Measurements from ENCODE around the gene ADCY4. TPM values are rescaled to one million over a fixed set of nuclear protein-coding genes. Genes with fewer than 3 reads are reported as not detected.

The ADCY4 gene
- total and polyA plus RNA-seq, 2 of the 13 experiments (the other 11 are each of a cell fraction or from before 2014, with no cell fraction given) = 0.03 TPM; not detected in 1

DNA sequence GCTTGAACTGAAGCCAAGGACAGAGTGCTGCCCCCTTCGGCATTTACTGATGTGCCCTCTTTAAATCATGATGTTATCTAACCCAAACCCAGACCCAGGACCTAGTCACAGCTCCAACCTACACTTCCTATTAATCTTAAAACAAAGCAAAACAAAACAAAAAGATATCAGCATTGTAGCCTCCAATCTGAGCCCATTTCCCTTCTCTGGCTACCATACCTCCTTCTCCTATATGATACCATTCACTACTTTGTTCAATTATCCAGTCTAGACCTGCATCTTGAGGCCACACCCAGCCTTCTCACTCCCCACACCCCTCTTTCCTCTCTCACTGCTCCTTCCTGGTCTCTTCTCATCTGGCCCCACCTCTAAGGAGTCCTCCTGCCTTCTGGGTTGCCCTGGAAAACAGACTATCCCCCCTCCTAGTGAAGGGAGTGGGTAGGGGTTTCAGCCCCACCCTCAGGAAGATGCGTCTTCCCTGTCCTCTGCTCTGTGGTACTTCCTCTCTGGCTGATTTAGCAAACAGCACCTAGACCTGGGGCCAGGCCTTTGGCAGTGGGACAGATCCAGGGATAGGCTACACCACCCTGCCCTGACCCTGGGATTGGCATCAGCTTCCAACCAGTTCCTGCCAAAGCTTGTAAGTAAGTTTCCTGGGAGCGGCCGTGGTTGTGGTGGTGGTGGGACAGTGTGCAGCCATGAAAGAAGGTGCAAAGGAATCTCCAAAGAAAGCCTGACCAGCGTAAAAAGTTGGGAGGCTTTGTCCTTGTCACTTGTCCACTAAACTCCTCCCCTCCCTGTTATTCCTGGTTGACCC is 20.3 kb downstream of the ADCY4 start (continued):
- TF ChIP-seq, protein P1, sequence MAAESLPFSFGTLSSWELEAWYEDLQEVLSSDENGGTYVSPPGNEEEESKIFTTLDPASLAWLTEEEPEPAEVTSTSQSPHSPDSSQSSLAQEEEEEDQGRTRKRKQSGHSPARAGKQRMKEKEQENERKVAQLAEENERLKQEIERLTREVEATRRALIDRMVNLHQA (CRISPR knock-in tag; IDR thresholded peaks at IDR 0.05) = no peak
- TF ChIP-seq GATA4 (IDR thresholded peaks at IDR 0.05; ENCODE audit: borderline replicate concordance, low read depth) (0 out of 2 replicates have a peak, but pooled peaks have one; percentile 6), POLR2G (IDR thresholded peaks at IDR 0.05; ENCODE audit: low read depth, low read length) (0 out of 2 replicates have a peak, but pooled peaks have one; percentile 37), HHEX (CRISPR knock-in tag; IDR thresholded peaks at IDR 0.05) (no peak), PCBP2 (optimal IDR thresholded peaks at IDR 0.05; ENCODE audit: low read depth, low read length, poor library complexity, severe bottlenecking) (peak; percentile 63), ZNF724P (CRISPR knock-in tag; IDR thresholded peaks at IDR 0.05; ENCODE audit: borderline replicate concordance) (no peak), ZC3H4 (CRISPR knock-in tag; IDR thresholded peaks at IDR 0.05; ENCODE audit: borderline replicate concordance) (no peak), TSC22D2 (CRISPR knock-in tag; IDR thresholded peaks at IDR 0.05; ENCODE audit: borderline replicate concordance) (0 out of 2 replicates have a peak, but pooled peaks have one; percentile 2), ZNF563 (CRISPR knock-in tag; IDR thresholded peaks at IDR 0.05) (no peak), SRF (IDR thresholded peaks at IDR 0.05; ENCODE audit: low read depth, low read length) (no peak), ZSCAN21 (CRISPR knock-in tag; IDR thresholded peaks at IDR 0.05; ENCODE audit: borderline replicate concordance) (peak; percentile 28; the same call in 1 of the 2 replicates), DR1 (CRISPR knock-in tag; IDR thresholded peaks at IDR 0.05) (no peak), GFI1 (CRISPR knock-in tag; IDR thresholded peaks at IDR 0.05; ENCODE audit: borderline replicate concordance) (no peak)
- TF ChIP-seq, protein P2, sequence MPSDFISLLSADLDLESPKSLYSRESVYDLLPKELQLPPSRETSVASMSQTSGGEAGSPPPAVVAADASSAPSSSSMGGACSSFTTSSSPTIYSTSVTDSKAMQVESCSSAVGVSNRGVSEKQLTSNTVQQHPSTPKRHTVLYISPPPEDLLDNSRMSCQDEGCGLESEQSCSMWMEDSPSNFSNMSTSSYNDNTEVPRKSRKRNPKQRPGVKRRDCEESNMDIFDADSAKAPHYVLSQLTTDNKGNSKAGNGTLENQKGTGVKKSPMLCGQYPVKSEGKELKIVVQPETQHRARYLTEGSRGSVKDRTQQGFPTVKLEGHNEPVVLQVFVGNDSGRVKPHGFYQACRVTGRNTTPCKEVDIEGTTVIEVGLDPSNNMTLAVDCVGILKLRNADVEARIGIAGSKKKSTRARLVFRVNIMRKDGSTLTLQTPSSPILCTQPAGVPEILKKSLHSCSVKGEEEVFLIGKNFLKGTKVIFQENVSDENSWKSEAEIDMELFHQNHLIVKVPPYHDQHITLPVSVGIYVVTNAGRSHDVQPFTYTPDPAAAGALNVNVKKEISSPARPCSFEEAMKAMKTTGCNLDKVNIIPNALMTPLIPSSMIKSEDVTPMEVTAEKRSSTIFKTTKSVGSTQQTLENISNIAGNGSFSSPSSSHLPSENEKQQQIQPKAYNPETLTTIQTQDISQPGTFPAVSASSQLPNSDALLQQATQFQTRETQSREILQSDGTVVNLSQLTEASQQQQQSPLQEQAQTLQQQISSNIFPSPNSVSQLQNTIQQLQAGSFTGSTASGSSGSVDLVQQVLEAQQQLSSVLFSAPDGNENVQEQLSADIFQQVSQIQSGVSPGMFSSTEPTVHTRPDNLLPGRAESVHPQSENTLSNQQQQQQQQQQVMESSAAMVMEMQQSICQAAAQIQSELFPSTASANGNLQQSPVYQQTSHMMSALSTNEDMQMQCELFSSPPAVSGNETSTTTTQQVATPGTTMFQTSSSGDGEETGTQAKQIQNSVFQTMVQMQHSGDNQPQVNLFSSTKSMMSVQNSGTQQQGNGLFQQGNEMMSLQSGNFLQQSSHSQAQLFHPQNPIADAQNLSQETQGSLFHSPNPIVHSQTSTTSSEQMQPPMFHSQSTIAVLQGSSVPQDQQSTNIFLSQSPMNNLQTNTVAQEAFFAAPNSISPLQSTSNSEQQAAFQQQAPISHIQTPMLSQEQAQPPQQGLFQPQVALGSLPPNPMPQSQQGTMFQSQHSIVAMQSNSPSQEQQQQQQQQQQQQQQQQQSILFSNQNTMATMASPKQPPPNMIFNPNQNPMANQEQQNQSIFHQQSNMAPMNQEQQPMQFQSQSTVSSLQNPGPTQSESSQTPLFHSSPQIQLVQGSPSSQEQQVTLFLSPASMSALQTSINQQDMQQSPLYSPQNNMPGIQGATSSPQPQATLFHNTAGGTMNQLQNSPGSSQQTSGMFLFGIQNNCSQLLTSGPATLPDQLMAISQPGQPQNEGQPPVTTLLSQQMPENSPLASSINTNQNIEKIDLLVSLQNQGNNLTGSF (CRISPR knock-in tag; IDR thresholded peaks at IDR 0.05) = no peak

Measured in HepG2 (cell line).